Suppressor macrophage treated with lipopolysaccharide for 4 hours (primary cell): ENCODE data around the gene PRR19.

Experiments
- DNase-seq: peaks from one replicate; pipeline ENCODE4 v3.0.0-alpha.2; 2020

Gene PRR19

GRCh38 chr19:42284066-42284501 lies 17.8 kb upstream of the PRR19 start:
- DNase-seq = peak; percentile 89

GRCh38 chr19:42284591-42285341 lies 17.2 kb upstream of the PRR19 start:
- no peak for DNase-seq

DNA sequence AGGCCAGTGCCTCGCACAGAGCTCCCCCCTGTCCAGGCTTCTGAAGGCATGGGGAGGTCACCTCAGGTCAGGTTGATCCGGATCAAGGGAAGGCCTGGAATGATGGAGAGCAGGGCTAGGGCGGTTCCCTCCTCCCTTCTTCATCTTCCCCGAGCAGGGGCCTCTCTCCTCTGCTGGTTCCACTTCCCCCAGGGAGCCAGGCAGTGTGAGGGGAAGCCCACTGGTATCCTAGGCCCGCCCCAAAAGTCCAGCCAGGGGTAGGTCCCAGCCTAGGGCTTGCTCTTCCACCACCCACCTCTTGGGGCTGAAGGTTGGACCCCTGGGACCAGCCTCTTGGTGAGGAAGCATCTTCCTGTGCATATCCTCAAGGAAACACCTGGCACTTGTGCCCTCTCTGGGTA lies 16.4 kb upstream of the PRR19 start:
- peak; percentile 60 for DNase-seq

DNA sequence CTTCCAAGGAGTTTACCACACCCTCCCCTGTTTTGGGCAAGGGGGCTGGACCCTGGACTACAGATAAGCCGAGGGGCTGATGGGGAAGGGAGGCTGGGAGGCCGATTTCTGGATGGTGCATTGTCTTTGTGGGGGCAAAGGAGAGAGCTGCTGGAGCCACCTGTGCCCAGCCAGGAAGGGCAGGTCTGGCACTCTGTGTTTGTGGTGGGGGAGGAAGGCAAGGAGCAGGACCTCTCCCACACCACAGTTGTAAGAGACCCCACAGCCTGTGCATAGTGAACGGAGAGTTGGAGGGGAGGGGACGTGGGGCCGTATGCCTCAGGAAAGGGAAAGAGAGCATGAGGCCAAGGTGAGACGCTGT lies 16.0 kb upstream of the PRR19 start:
- no peak for DNase-seq

- DNase-seq = peak; percentile 50
These were observed 15.4 kb upstream of the PRR19 start for GRCh38 chr19:42286349-42287016.

DNA sequence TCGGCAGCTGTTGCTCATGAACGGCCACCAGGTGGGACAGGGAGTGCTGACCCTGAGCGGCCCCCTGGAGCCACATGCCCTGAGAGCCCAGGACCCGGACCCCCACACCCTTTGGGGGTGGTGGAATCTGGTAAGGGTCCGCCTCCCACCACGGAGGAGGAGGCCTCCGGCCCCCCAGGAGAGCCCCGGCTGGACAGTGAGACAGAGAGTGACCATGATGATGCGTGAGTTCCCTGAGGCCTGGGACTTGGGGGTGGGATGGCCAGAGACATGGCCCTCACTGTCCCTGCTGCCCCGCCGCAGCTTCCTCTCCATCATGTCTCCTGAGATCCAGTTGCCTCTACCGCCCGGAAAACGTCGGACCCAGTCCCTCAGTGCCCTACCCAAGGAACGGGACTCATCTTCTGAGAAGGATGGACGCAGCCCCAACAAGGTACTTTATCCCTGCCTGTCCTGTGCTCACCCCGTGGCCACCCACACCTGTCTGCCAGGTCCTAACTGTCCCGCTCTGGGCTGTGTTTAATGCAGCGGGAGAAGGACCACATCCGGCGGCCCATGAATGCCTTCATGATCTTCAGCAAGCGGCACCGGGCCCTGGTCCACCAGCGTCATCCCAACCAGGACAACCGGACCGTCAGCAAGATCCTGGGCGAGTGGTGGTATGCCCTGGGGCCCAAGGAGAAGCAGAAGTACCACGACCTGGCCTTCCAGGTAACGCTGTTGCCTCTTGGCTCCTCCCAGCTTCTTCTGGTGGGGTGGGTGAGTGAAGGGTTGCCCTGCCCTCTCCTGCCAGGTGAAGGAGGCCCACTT lies 14.7 kb upstream of the PRR19 start:
- DNase-seq = no peak

DNA sequence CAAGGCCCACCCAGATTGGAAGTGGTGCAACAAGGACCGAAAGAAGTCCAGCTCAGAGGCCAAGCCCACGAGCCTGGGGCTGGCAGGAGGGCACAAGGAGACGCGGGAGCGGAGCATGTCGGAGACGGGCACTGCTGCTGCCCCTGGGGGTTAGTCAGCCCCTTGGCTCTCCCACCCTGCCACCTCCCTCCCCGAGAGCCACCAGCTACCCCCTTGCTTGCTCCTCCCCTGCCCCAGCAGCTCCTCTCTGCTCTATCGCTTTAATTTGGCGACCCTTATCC lies 14.2 kb upstream of the PRR19 start:
- DNase-seq = no peak

GRCh38 chr19:42288387-42288786 lies 13.5 kb upstream of the PRR19 start:
- no peak for DNase-seq

DNA sequence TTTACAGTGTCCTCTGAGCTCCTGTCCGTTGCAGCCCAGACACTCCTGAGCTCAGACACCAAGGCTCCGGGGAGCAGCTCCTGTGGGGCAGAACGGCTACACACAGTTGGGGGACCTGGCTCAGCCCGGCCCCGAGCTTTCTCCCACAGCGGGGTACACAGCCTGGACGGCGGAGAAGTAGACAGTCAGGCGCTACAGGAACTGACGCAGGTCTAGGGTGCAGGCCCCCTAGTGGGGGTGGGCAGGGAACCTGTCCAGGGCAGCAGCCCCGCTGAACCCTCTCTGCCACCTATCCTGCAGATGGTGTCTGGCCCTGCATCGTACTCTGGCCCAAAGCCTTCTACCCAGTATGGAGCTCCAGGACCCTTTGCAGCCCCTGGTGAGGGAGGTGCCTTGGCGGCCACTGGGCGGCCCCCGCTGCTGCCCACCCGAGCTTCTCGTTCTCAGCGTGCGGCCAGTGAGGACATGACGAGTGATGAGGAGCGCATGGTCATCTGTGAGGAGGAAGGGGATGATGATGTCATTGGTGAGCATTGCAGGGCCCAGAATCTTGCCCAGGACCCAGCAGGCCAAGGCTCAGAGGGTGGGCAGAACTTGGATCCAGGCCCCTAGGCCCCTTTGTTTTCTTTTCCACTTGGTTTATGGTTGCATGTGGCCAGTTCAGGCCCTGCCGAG lies 12.9 kb upstream of the PRR19 start:
- no peak for DNase-seq

- no peak for DNase-seq
These were observed 12.3 kb upstream of the PRR19 start for GRCh38 chr19:42289556-42290041.

DNA sequence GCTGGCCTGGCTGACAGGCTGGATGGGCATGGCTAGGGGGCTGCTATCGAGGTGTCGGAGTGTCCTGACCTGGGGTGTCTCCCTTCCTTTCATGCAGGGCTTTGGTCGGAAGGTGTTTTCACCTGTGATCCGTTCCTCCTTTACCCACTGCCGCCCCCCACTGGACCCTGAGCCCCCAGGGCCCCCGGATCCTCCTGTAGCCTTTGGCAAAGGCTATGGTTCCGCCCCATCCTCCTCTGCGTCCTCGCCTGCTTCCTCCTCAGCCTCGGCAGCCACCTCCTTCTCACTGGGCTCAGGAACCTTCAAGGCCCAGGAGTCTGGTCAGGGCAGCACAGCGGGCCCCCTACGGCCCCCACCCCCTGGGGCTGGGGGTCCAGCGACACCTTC lies 11.8 kb upstream of the PRR19 start:
- no peak for DNase-seq

DNA sequence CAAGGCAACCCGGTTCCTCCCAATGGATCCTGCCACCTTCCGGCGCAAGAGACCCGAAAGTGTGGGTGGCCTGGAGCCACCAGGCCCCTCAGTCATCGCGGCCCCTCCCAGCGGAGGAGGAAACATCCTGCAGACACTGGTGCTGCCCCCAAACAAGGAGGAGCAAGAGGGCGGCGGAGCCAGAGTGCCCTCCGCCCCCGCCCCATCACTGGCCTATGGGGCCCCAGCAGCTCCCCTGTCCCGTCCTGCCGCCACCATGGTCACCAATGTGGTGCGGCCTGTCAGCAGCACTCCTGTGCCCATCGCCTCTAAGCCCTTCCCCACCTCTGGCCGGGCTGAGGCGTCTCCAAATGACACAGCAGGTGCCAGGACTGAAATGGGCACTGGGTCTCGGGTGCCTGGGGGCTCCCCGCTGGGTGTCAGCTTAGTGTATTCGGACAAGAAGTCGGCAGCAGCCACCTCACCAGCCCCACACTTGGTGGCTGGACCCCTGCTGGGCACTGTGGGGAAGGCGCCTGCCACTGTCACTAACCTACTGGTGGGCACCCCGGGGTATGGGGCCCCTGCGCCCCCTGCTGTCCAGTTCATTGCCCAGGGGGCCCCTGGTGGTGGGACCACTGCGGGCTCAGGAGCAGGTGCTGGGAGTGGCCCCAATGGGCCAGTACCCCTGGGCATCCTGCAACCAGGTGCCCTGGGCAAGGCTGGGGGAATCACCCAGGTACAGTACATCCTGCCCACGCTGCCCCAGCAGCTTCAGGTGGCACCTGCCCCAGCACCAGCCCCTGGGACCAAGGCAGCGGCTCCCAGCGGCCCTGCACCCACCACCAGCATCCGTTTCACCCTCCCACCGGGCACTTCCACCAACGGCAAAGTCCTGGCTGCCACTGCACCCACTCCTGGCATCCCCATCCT lies 11.2 kb upstream of the PRR19 start:
- peak; percentile 37 for DNase-seq

DNA sequence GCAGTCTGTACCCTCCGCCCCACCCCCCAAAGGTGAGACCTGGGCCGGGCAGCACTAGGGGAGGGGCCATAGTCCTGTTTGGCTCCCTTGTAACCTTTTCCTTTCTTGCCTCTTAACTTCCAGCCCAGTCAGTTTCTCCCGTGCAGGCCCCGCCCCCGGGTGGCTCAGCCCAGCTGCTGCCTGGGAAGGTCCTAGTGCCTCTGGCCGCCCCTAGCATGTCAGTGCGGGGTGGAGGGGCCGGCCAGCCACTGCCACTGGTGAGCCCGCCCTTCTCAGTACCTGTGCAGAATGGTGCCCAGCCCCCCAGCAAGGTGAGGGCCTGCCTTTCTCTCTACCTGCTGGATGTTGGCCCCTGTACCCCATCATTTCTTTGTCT lies 10.5 kb upstream of the PRR19 start:
- no peak for DNase-seq

GRCh38 chr19:42292042-42292960 lies 9.6 kb upstream of the PRR19 start:
- DNase-seq = no peak

GRCh38 chr19:42292963-42293362 lies 9.0 kb upstream of the PRR19 start:
- DNase-seq = no peak

DNA sequence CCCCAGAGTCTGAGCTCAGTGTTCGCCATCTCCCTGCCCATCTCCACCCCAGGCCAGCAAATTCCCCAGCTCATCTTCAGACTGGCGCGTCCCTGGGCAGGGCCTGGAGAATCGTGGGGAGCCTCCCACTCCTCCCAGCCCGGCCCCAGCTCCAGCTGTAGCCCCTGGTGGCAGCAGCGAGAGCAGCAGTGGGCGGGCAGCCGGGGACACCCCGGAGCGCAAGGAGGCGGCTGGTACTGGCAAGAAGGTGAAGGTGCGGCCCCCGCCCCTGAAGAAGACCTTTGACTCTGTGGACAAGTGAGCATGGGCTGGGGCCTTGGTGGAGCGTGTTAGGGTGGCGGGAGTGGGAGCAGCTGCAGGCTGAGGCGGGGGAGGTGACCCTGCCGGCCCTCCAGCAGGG lies 8.4 kb upstream of the PRR19 start:
- no peak for DNase-seq

GRCh38 chr19:42293948-42294347 lies 8.0 kb upstream of the PRR19 start:
- no peak for DNase-seq

DNA sequence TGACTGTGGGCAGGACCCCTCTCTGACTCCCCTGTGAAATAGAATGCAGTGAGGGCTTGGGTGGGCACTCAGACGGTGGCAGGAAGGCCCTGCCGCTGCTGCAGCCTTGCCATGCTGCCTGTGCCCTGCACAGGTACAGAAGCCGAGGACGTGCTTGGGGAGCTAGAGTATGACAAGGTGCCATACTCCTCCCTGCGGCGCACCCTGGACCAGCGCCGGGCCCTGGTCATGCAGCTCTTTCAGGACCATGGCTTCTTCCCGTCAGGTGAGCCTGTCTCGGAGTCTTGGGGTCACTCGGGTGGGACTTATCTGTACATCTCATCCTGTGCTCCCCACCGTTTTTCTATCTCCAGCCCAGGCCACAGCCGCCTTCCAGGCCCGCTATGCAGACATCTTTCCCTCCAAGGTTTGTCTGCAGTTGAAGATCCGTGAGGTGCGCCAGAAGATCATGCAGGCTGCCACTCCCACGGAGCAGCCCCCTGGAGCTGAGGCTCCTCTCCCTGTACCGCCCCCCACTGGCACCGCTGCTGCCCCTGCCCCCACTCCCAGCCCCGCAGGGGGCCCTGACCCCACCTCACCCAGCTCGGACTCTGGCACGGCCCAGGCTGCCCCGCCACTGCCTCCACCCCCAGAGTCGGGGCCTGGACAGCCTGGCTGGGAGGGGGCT lies 7.3 kb upstream of the PRR19 start:
- DNase-seq = no peak

GRCh38 chr19:42295342-42295741 lies 6.6 kb upstream of the PRR19 start:
- DNase-seq = no peak

DNA sequence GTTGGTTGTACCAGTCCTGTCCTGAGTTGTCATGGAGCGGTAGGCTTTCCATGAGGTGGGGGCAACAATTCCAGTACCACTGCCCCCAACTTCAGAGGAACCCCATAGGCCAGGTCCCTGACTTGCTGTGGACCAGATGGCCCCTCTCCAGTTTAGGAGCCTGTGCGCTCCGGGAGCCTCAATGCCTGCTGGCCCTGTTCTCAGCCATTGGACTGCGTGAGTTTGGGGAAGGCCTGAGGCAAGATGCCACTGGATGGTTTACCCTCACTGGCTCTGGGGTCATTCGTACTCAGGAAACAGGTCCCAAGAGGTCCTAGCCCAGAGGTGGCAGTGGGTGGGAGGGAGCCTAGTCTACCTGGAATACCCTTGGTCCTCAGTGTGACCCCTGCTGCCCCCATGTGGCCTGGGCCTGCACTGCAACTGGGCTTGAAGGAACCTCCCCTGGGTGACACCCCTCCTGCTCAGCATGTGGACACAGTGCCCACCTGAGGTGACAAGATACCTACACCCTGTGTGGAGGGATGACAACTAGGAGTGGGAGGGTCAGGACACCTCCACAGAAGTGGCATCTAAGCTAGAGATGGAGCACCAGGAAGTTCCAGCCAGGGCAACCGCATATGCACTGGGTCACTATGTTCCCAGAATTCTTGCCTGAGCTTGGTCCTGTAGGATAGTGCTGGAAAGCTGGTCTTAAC lies 6.0 kb upstream of the PRR19 start:
- DNase-seq = peak; percentile 75
